ENCODE data around the gene CLEC2D.
"Not testable (repeated sequence)": the region's sequence is repeated elsewhere in the genome, so short reads cannot be mapped to it uniquely, and the experiment has no call there.

CLEC2D gene

GRCh38 chr12:9687228-9687627 is 17.7 kb downstream of the CLEC2D start:
- Histone ChIP-seq H3K27me3 (ENCODE audit: control insufficient read depth, insufficient read depth, low read length) (no peaks in the 10 kb centered on the region), H3K4me1 (ENCODE audit: control insufficient read depth, low read depth, low read length) (no peaks in the 10 kb centered on the region), H3K9ac (ENCODE audit: low read length) (no peak overlapping the region), H3K9me3 (ENCODE audit: control insufficient read depth, low read depth, low read length) (no peaks in the 10 kb centered on the region), H3K36me3 (ENCODE audit: control insufficient read depth, low read depth, low read length) (peaks cover 6% of the 10 kb centered on the region), H3K4me3 (ENCODE audit: low read length) (no peak overlapping the region), H3K27ac (ENCODE audit: low read length) (no peak overlapping the region)

GRCh38 chr12:9692909-9693308 is 23.4 kb downstream of the CLEC2D start:
- Histone ChIP-seq H3K9ac (ENCODE audit: low read length) (no peak overlapping the region), H3K36me3 (ENCODE audit: control insufficient read depth, low read depth, low read length) (peaks cover 11% of the 10 kb centered on the region), H3K4me1 (ENCODE audit: control insufficient read depth, low read depth, low read length) (no peaks in the 10 kb centered on the region), H3K9me3 (ENCODE audit: control insufficient read depth, low read depth, low read length) (peaks cover 8% of the 10 kb centered on the region), H3K27ac (ENCODE audit: low read length) (no peak overlapping the region), H3K4me3 (ENCODE audit: low read length) (no peak overlapping the region), H3K27me3 (ENCODE audit: control insufficient read depth, insufficient read depth, low read length) (no peaks in the 10 kb centered on the region)

GRCh38 chr12:9694241-9694640 is 24.7 kb downstream of the CLEC2D start:
- peaks cover 6% of the 10 kb centered on the region for H3K36me3 ChIP-seq (ENCODE audit: control insufficient read depth, low read depth, low read length)
- H3K9me3 ChIP-seq (ENCODE audit: control insufficient read depth, low read depth, low read length), result peaks cover 14% of the 10 kb centered on the region
- no peak overlapping the region for H3K9ac ChIP-seq (ENCODE audit: low read length)

GRCh38 chr12:9695150-9695549 is 25.6 kb downstream of the CLEC2D start:
- not testable (repeated sequence) for H3K4me3 ChIP-seq (ENCODE audit: low read length); H3K27me3 ChIP-seq (ENCODE audit: control insufficient read depth, insufficient read depth, low read length); H3K9ac ChIP-seq (ENCODE audit: low read length); H3K27ac ChIP-seq (ENCODE audit: low read length); H3K36me3 ChIP-seq (ENCODE audit: control insufficient read depth, low read depth, low read length); H3K4me1 ChIP-seq (ENCODE audit: control insufficient read depth, low read depth, low read length)
- H3K9me3 ChIP-seq (ENCODE audit: control insufficient read depth, low read depth, low read length), result peaks cover 14% of the 10 kb centered on the region

More at GRCh38 chr12:9694241-9694640, 24.7 kb downstream of the CLEC2D start:
- H3K27me3 ChIP-seq (ENCODE audit: control insufficient read depth, insufficient read depth, low read length), result no peaks in the 10 kb centered on the region
- no peak overlapping the region for H3K4me3 ChIP-seq (ENCODE audit: low read length)
- no peak overlapping the region for H3K27ac ChIP-seq (ENCODE audit: low read length)
- no peaks in the 10 kb centered on the region for H3K4me1 ChIP-seq (ENCODE audit: control insufficient read depth, low read depth, low read length)

GRCh38 chr12:9695661-9696060 is 26.1 kb downstream of the CLEC2D start:
- H3K36me3 ChIP-seq (ENCODE audit: control insufficient read depth, low read depth, low read length); H3K4me3 ChIP-seq (ENCODE audit: low read length); H3K4me1 ChIP-seq (ENCODE audit: control insufficient read depth, low read depth, low read length); H3K27me3 ChIP-seq (ENCODE audit: control insufficient read depth, insufficient read depth, low read length); H3K9ac ChIP-seq (ENCODE audit: low read length); H3K27ac ChIP-seq (ENCODE audit: low read length): not testable (repeated sequence)
- H3K9me3 ChIP-seq (ENCODE audit: control insufficient read depth, low read depth, low read length), result peaks cover 14% of the 10 kb centered on the region

- Histone ChIP-seq H3K27me3 (ENCODE audit: control insufficient read depth, insufficient read depth, low read length) (no peaks in the 10 kb centered on the region), H3K4me1 (ENCODE audit: control insufficient read depth, low read depth, low read length) (no peaks in the 10 kb centered on the region), H3K4me3 (ENCODE audit: low read length) (no peak overlapping the region), H3K9ac (ENCODE audit: low read length) (no peak overlapping the region), H3K36me3 (ENCODE audit: control insufficient read depth, low read depth, low read length) (peaks cover 5% of the 10 kb centered on the region), H3K27ac (ENCODE audit: low read length) (no peak overlapping the region), H3K9me3 (ENCODE audit: control insufficient read depth, low read depth, low read length) (peaks cover 14% of the 10 kb centered on the region)
These were observed 28.1 kb downstream of the CLEC2D start for GRCh38 chr12:9697619-9698018.

GRCh38 chr12:9698681-9699080 is 29.2 kb downstream of the CLEC2D start:
- Histone ChIP-seq H3K36me3 (ENCODE audit: control insufficient read depth, low read depth, low read length) (peaks cover 5% of the 10 kb centered on the region), H3K4me1 (ENCODE audit: control insufficient read depth, low read depth, low read length) (no peaks in the 10 kb centered on the region), H3K27ac (ENCODE audit: low read length) (no peak overlapping the region)

GRCh38 chr12:9699269-9699897 is 29.9 kb downstream of the CLEC2D start:
- Histone ChIP-seq H3K9me3 (ENCODE audit: control insufficient read depth, low read depth, low read length) (peaks cover 14% of the 10 kb centered on the region), H3K4me3 (ENCODE audit: low read length) (no peak overlapping the region), H3K27ac (ENCODE audit: low read length) (no peak overlapping the region), H3K9ac (ENCODE audit: low read length) (no peak overlapping the region), H3K4me1 (ENCODE audit: control insufficient read depth, low read depth, low read length) (no peaks in the 10 kb centered on the region), H3K27me3 (ENCODE audit: control insufficient read depth, insufficient read depth, low read length) (no peaks in the 10 kb centered on the region), H3K36me3 (ENCODE audit: control insufficient read depth, low read depth, low read length) (peaks cover 5% of the 10 kb centered on the region)

More at GRCh38 chr12:9698681-9699080, 29.2 kb downstream of the CLEC2D start:
- peaks cover 14% of the 10 kb centered on the region for H3K9me3 ChIP-seq (ENCODE audit: control insufficient read depth, low read depth, low read length)
- no peak overlapping the region for H3K9ac ChIP-seq (ENCODE audit: low read length)
- H3K27me3 ChIP-seq (ENCODE audit: control insufficient read depth, insufficient read depth, low read length), result no peaks in the 10 kb centered on the region
- no peak overlapping the region for H3K4me3 ChIP-seq (ENCODE audit: low read length)

- peaks cover 14% of the 10 kb centered on the region for H3K9me3 ChIP-seq (ENCODE audit: control insufficient read depth, low read depth, low read length)
- no peak overlapping the region for H3K9ac ChIP-seq (ENCODE audit: low read length)
- H3K36me3 ChIP-seq (ENCODE audit: control insufficient read depth, low read depth, low read length), result no peaks in the 10 kb centered on the region
- H3K4me3 ChIP-seq (ENCODE audit: low read length), result no peak overlapping the region
- no peak overlapping the region for H3K27ac ChIP-seq (ENCODE audit: low read length)
- H3K4me1 ChIP-seq (ENCODE audit: control insufficient read depth, low read depth, low read length), result no peaks in the 10 kb centered on the region
- no peaks in the 10 kb centered on the region for H3K27me3 ChIP-seq (ENCODE audit: control insufficient read depth, insufficient read depth, low read length)
These were observed 30.5 kb downstream of the CLEC2D start for GRCh38 chr12:9699898-9700605.

- H3K4me3 ChIP-seq (ENCODE audit: low read length), result no peak overlapping the region
- H3K4me1 ChIP-seq (ENCODE audit: control insufficient read depth, low read depth, low read length), result no peaks in the 10 kb centered on the region
- H3K36me3 ChIP-seq (ENCODE audit: control insufficient read depth, low read depth, low read length), result no peaks in the 10 kb centered on the region
- H3K9me3 ChIP-seq (ENCODE audit: control insufficient read depth, low read depth, low read length), result peaks cover 14% of the 10 kb centered on the region
- H3K27me3 ChIP-seq (ENCODE audit: control insufficient read depth, insufficient read depth, low read length), result no peaks in the 10 kb centered on the region
- H3K27ac ChIP-seq (ENCODE audit: low read length), result no peak overlapping the region
- no peak overlapping the region for H3K9ac ChIP-seq (ENCODE audit: low read length)
These were observed 31.1 kb downstream of the CLEC2D start for GRCh38 chr12:9700606-9700956.

GRCh38 chr12:9701380-9702154 is 32.1 kb downstream of the CLEC2D start:
- Histone ChIP-seq H3K9ac (ENCODE audit: low read length) (no peak overlapping the region), H3K27me3 (ENCODE audit: control insufficient read depth, insufficient read depth, low read length) (no peaks in the 10 kb centered on the region), H3K9me3 (ENCODE audit: control insufficient read depth, low read depth, low read length) (peaks cover 11% of the 10 kb centered on the region), H3K27ac (ENCODE audit: low read length) (no peak overlapping the region), H3K4me1 (ENCODE audit: control insufficient read depth, low read depth, low read length) (no peaks in the 10 kb centered on the region), H3K36me3 (ENCODE audit: control insufficient read depth, low read depth, low read length) (no peaks in the 10 kb centered on the region), H3K4me3 (ENCODE audit: low read length) (no peak overlapping the region)

All from iPS-18a (cell line).